NT2/D1 (cell line): Measurements from ENCODE around the gene OR10H4.

Experiments used
- YY1 ChIP-seq: IDR thresholded peaks from 2 replicates; pipeline ENCODE4 v1.6.1; 2011; ENCODE audit not compliant: insufficient read length, insufficient read depth
- ZNF274 ChIP-seq: IDR thresholded peaks from 2 replicates; pipeline ENCODE4 v1.6.1; 2011; ENCODE audit warnings: mild to moderate bottlenecking, low read depth, low read length

DNA sequence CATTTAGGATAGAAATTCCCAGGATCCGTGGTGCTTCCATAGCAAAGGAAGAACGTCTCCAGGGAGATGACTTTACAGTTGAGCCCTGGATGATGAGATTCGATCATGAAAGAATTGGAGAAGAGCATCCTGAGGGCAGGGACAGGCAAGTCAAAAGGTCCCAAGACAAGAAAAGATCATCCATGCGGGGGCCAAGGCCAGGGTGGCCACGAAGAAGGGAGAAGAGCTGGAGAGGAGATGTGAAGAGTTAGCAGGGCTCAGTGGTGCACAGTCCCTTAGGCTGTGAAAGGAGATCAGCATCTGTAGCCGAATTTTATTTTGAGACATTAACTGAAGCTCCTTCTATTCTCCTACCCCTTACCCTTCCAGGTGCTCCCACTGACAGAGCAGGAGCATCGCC, 28.9 kb downstream of the OR10H4 start:
- no peak for TF ChIP-seq ZNF274
- TF ChIP-seq YY1 = no peak
